Keratinocyte (primary cell): ENCODE data around the gene CIROP. TPM values are rescaled to one million over a fixed set of nuclear protein-coding genes. Genes with fewer than 3 reads are reported as not detected.

Source experiments
- DNase-seq: peaks from one replicate; pipeline ENCODE4 v3.0.0-alpha.2; 2011; ENCODE audit warnings: low read depth, missing footprints, low spot score
- FAIRE-seq: peaks from 2 replicates; lab custom pipeline; 2011; peaks lifted over from hg19 to GRCh38; lab: Jason Lieb, UNC
- H2AFZ ChIP-seq: 2 replicates; pipeline ENCODE4 v1.6.0; 2012; ENCODE audit warnings: low read length, control low read depth, inconsistent platforms; ENCODE audit not compliant: control insufficient read depth
- H3K27ac ChIP-seq: 2 replicates; pipeline ENCODE4 v1.5.1; 2011; ENCODE audit warnings: low read length; ENCODE audit not compliant: control insufficient read depth, insufficient read depth
- H3K27me3 ChIP-seq: 3 replicates; pipeline ENCODE4 v1.6.0; 2011; ENCODE audit warnings: low read length; ENCODE audit not compliant: control insufficient read depth, insufficient read depth; ENCODE audit errors: extremely low read depth
- H3K36me3 ChIP-seq, 2 experiments: 2 replicates in 1 of 2; 3 replicates in 1 of 2; pipeline ENCODE4 v1.5.1; 2011; ENCODE audit warnings: low read length in 2 of 2, mild to moderate bottlenecking in 1 of 2; ENCODE audit not compliant: control insufficient read depth in 2 of 2, insufficient read depth in 2 of 2; ENCODE audit errors: extremely low read depth in 1 of 2
- H3K4me1 ChIP-seq: 3 replicates; pipeline ENCODE4 v1.5.1; 2011; ENCODE audit warnings: low read length; ENCODE audit not compliant: control insufficient read depth, insufficient read depth; ENCODE audit errors: extremely low read depth
- H3K4me2 ChIP-seq: 3 replicates; pipeline ENCODE4 v1.6.0; 2011; ENCODE audit warnings: low read depth, low read length; ENCODE audit not compliant: control insufficient read depth, insufficient read depth; ENCODE audit errors: extremely low read depth
- H3K4me3 ChIP-seq, 3 experiments: fragments of 200-600 bp in 1 of 3; sonication (generic) in 1 of 3; 2 replicates in 2 of 3; 3 replicates in 1 of 3; pipeline ENCODE4 v1.5.1; 2011 to 2016; ENCODE audit warnings: low read length in 3 of 3, mild to moderate bottlenecking in 3 of 3, control low read depth in 2 of 3, inconsistent platforms in 1 of 3, low read depth in 1 of 3, mixed read lengths in 1 of 3, mixed run types in 1 of 3, moderate library complexity in 1 of 3; ENCODE audit not compliant: control insufficient read depth in 2 of 3, insufficient read depth in 2 of 3; ENCODE audit errors: extremely low read depth in 1 of 3
- H3K79me2 ChIP-seq: 2 replicates; pipeline ENCODE4 v1.6.0; 2012; ENCODE audit warnings: low read length; ENCODE audit not compliant: control insufficient read depth, insufficient read depth
- H3K9ac ChIP-seq: 3 replicates; pipeline ENCODE4 v1.6.0; 2011; ENCODE audit warnings: low read length; ENCODE audit not compliant: control insufficient read depth, insufficient read depth; ENCODE audit errors: extremely low read depth
- H3K9me1 ChIP-seq: 3 replicates; pipeline ENCODE4 v1.6.0; 2011; ENCODE audit warnings: low read length; ENCODE audit not compliant: control insufficient read depth, insufficient read depth; ENCODE audit errors: extremely low read depth
- H3K9me3 ChIP-seq: 2 replicates; pipeline ENCODE4 v1.5.1; 2012; ENCODE audit warnings: low read depth, low read length; ENCODE audit not compliant: control insufficient read depth
- H4K20me1 ChIP-seq: 3 replicates; pipeline ENCODE4 v1.6.0; 2011; ENCODE audit warnings: low read length; ENCODE audit not compliant: control insufficient read depth, insufficient read depth; ENCODE audit errors: extremely low read depth
- EZH2 ChIP-seq: IDR thresholded peaks from one replicate; pipeline ENCODE4 v1.6.1; 2012; ENCODE audit warnings: inconsistent platforms, mild to moderate bottlenecking, low read length, moderate library complexity
- dilution Hi-C: fragments of 300-500 bp; cut with MboI; formaldehyde crosslinking; loops from one replicate; pipeline ENCODE4 v1.7.0; 2020; ENCODE audit warnings: low sequenced_read_pairs; ENCODE audit not compliant: extremely low pct_ligation_motif_present
- polyA plus RNA-seq, 5 experiments: library from polyadenylated mRNA; depleted of rRNA in 3 of 5; stranded (reverse) in 3 of 5; stranded (forward) in 1 of 5; unstranded in 1 of 5; fragments of >200 nt; gene quantifications; 1 replicate in 1 of 5; 2 replicates in 3 of 5; 3 replicates in 1 of 5; pipeline versions ENCODE4 v1.2.1 to v1.2.3, GENCODE V29; 2011 to 2012; ENCODE audit warnings: missing spikeins in 2 of 5, low read depth in 1 of 5, low replicate concordance in 1 of 5
- TF ChIP-seq, protein P1 (sequence below), 3 experiments: IDR thresholded peaks in 1 of 3; conservative IDR thresholded peaks in 1 of 3; optimal IDR thresholded peaks in 1 of 3; 2 replicates in 2 of 3; 3 replicates in 1 of 3; pipeline versions ENCODE3 to v1.5.1; 2011; ENCODE audit warnings: low read length in 3 of 3, mild to moderate bottlenecking in 3 of 3, moderate library complexity in 2 of 3, control low read depth in 1 of 3, inconsistent platforms in 1 of 3; ENCODE audit not compliant: insufficient read depth in 2 of 3; ENCODE audit errors: extremely low read depth in 1 of 3

CIROP gene
- polyA plus RNA-seq, 1 donor (not counting 4 experiments of a cell fraction or from before 2014, with no cell fraction given): not detected

DNA sequence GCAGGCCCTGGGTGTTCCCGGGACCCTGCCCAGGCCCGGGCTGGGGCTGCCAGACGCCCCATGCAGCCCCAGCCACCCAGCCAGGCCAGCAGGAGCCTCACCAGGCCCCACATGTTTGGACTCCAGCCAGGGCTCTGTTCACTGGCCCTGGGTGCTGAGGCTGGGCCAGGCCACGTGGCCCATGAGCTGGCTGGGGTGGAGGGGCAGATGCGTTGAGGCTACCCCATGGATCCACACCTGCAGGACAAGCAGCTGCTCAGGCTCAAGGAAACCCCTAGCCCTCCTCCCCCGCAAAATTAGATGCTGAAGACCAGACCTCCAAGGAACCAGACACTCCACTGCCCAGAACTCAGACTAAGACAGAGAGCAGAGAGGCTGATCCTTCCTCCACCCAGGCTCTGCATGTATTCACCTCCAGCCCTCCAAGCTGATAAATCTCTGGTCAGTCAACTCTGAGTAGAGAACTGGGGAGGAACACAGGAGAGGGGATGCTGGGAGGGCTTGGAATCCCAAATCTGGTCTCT lies 49.1 kb downstream of the CIROP start:
- FAIRE-seq (no peak), DNase-seq (no peak)
- Histone ChIP-seq H3K4me1 (peaks cover 25% of the 10 kb centered on the region), H3K36me3 (peaks cover 11% of the 10 kb centered on the region in 2 experiments), H4K20me1 (no peaks in the 10 kb centered on the region), H3K27ac (no peak overlapping the region), H3K27me3 (no peaks in the 10 kb centered on the region), H3K9ac (no peak overlapping the region), H2AFZ (no peak overlapping the region), H3K4me2 (no peak overlapping the region), H3K79me2 (no peaks in the 10 kb centered on the region), H3K9me1 (no peaks in the 10 kb centered on the region), H3K9me3 (no peaks in the 10 kb centered on the region), H3K4me3 (no peak overlapping the region)
- dilution Hi-C loops: no loop called here
- no peak for TF ChIP-seq EZH2
- TF ChIP-seq, protein P1, sequence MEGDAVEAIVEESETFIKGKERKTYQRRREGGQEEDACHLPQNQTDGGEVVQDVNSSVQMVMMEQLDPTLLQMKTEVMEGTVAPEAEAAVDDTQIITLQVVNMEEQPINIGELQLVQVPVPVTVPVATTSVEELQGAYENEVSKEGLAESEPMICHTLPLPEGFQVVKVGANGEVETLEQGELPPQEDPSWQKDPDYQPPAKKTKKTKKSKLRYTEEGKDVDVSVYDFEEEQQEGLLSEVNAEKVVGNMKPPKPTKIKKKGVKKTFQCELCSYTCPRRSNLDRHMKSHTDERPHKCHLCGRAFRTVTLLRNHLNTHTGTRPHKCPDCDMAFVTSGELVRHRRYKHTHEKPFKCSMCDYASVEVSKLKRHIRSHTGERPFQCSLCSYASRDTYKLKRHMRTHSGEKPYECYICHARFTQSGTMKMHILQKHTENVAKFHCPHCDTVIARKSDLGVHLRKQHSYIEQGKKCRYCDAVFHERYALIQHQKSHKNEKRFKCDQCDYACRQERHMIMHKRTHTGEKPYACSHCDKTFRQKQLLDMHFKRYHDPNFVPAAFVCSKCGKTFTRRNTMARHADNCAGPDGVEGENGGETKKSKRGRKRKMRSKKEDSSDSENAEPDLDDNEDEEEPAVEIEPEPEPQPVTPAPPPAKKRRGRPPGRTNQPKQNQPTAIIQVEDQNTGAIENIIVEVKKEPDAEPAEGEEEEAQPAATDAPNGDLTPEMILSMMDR (optimal IDR thresholded peaks at IDR 0.05 in 1 of 3, IDR thresholded peaks at IDR 0.05 in 1 of 3, conservative IDR thresholded peaks at IDR 0.05 in 1 of 3; ENCODE audit: extremely low read depth in 1 of 3, insufficient read depth in 2 of 3, low read length in 3 of 3): no peak

DNA sequence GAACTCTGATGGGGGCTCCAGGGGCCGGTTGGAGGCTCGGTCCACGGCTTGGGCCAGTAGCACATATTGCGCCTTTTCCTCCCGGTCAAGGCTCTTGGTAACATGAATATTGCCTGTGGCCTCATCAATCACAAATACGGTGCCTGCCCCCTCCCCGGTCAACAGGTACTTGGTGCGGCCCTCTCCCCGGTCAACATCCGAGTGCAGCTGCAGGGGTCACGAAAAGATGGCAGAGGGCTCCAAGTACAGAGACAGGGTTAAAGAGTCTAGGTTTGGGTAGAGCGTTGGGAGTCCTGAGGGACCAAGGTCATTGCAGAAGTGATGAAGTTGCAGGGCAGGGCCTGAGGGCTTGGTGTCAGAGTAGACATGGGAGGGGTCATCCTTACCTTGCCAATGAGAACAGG lies 49.6 kb downstream of the CIROP start:
- H3K9me3 ChIP-seq: no peaks in the 10 kb centered on the region
- no peaks in the 10 kb centered on the region for H3K79me2 ChIP-seq
- no peaks in the 10 kb centered on the region for H4K20me1 ChIP-seq
- H3K4me3 ChIP-seq: no peak overlapping the region
- dilution Hi-C loops: no loop called here
- no peak overlapping the region for H2AFZ ChIP-seq
- H3K9me1 ChIP-seq: no peaks in the 10 kb centered on the region
- FAIRE-seq (no peak), DNase-seq (no peak)
- no peak overlapping the region for H3K9ac ChIP-seq
- no peak overlapping the region for H3K27ac ChIP-seq
- no peak overlapping the region for H3K4me2 ChIP-seq
- H3K27me3 ChIP-seq: no peaks in the 10 kb centered on the region
- H3K4me1 ChIP-seq: peaks cover 25% of the 10 kb centered on the region
- TF ChIP-seq, protein P1 (optimal IDR thresholded peaks at IDR 0.05 in 1 of 3, IDR thresholded peaks at IDR 0.05 in 1 of 3, conservative IDR thresholded peaks at IDR 0.05 in 1 of 3; ENCODE audit: extremely low read depth in 1 of 3, insufficient read depth in 2 of 3, low read length in 3 of 3): no peak
- TF ChIP-seq EZH2: no peak
- H3K36me3 ChIP-seq: peaks cover 8 to 9% of the 10 kb centered on the region in 2 experiments
